Measurements from ENCODE around the gene PDE4D. TPM values are rescaled to one million over a fixed set of nuclear protein-coding genes. Genes with fewer than 3 reads are reported as not detected.

PDE4D gene
- total and polyA plus RNA-seq, 2 of the 4 experiments (the other 2 are of a cell fraction) = 1.4 to 7.9 TPM

GRCh38 chr5:59599729-59600128, 293.8 kb downstream of the PDE4D start:
- no peaks in the 10 kb centered on the region for H3K9me1 ChIP-seq (ENCODE audit: insufficient read depth, low read length)
- H2AFZ ChIP-seq (replicated peaks; ENCODE audit: low read length, poor library complexity) = no peak overlapping the region
- no peak for ATAC-seq (ENCODE audit: low read depth)
- no peak overlapping the region for H3K4ac ChIP-seq (ENCODE audit: low read depth, low read length)
- no peak overlapping the region for H4K5ac ChIP-seq (ENCODE audit: low read depth, low read length)
- 100% methylated on average over 1 of the region's 2 CpGs; no CpG with 5 or more reads in 1 of the 2 experiments for WGBS, 2 experiments (ENCODE audit: extremely low coverage in 2 of 2, insufficient read length in 1 of 2)
- H2BK120ac ChIP-seq (ENCODE audit: low read depth, low read length) = no peak overlapping the region
- H3K4me1 ChIP-seq (ENCODE audit: control insufficient read depth, insufficient read depth, low read length) = no peaks in the 10 kb centered on the region
- H3K27ac ChIP-seq (ENCODE audit: insufficient read depth, low read length) = no peak overlapping the region
- no peak overlapping the region for H3K23ac ChIP-seq (ENCODE audit: low read depth, low read length)
- H4K8ac ChIP-seq (ENCODE audit: low read depth in 2 of 2, low read length in 2 of 2) = no peak overlapping the region
- no peak overlapping the region for H3K9ac ChIP-seq (ENCODE audit: low read depth, low read length)
- no peak overlapping the region for H3K4me2 ChIP-seq (ENCODE audit: low read depth, low read length)
- H4K20me1 ChIP-seq (ENCODE audit: insufficient read depth, low read length) = no peaks in the 10 kb centered on the region
- intact Hi-C loops (cut with micrococcal nuclease) (no loop called here), dilution Hi-C loops (cut with HindIII; ENCODE audit: low sequenced_read_pairs, unreplicated experiment) (no loop called here), in situ Hi-C loops (cut with MboI; ENCODE audit: low sequenced_read_pairs) (no loop called here)
- H3K18ac ChIP-seq (ENCODE audit: low read depth, low read length) = no peak overlapping the region
- H3K14ac ChIP-seq (replicated peaks; ENCODE audit: low read depth, low read length) = no peak overlapping the region
- H3K27me3 ChIP-seq (ENCODE audit: control insufficient read depth, insufficient read depth, low read length) = no peaks in the 10 kb centered on the region
- DNase-seq = no peak
- no peak overlapping the region for H2AK9ac ChIP-seq (replicated peaks; ENCODE audit: low read depth, low read length, poor library complexity)
- H2BK5ac ChIP-seq (ENCODE audit: low read depth, low read length, poor library complexity, severe bottlenecking) = no peak overlapping the region
- H4K91ac ChIP-seq (ENCODE audit: insufficient read depth, low read depth, low read length) = no peak overlapping the region
- H2BK20ac ChIP-seq (ENCODE audit: low read depth, low read length) = no peak overlapping the region
- H3K4me3 ChIP-seq (ENCODE audit: insufficient read depth, low read depth, low read length) = no peak overlapping the region
- H3K9me3 ChIP-seq (ENCODE audit: control insufficient read depth, insufficient read depth, low read length) = no peaks in the 10 kb centered on the region
- no peak overlapping the region for H2BK15ac ChIP-seq (ENCODE audit: low read depth, low read length)
- no peaks in the 10 kb centered on the region for H3K79me1 ChIP-seq (ENCODE audit: low read depth in 1 of 2, low read length in 2 of 2)
- POLR2A ChIA-PET (ENCODE audit: unreplicated experiment) = no interaction called here
- H3K36me3 ChIP-seq (ENCODE audit: control insufficient read depth, insufficient read depth, low read length) = no peaks in the 10 kb centered on the region
- no TSS peak for BruUV-seq (replicated peaks)
- TF ChIP-seq NFE2L2 (IDR thresholded peaks at IDR 0.05; ENCODE audit: low read depth, low read length) (no peak), SMC3 (IDR thresholded peaks at IDR 0.05; ENCODE audit: low read depth, low read length) (no peak), MAZ (IDR thresholded peaks at IDR 0.05; ENCODE audit: borderline replicate concordance, low read depth, low read length) (no peak)
- CTCF ChIA-PET = no interaction called here
- H3K56ac ChIP-seq (ENCODE audit: extremely low read depth, insufficient read depth, low read length) = no peak overlapping the region
- no peak overlapping the region for H2AK5ac ChIP-seq (ENCODE audit: low read depth, low read length)

Data from IMR-90 (cell line).